BJ (cell line): ENCODE data around the gene TMEM116. TPM values are rescaled to one million over a fixed set of nuclear protein-coding genes. Genes with fewer than 3 reads are reported as not detected.

Source experiments
- CTCF ChIA-PET: fragments of 350-600 bp; formaldehyde crosslinking; extraction: SDS; loops from one replicate; lab custom pipeline; 2021; ENCODE audit warnings: antibody characterized with exemption, inconsistent platforms; lab: Yijun Ruan, JAX
- POLR2A ChIA-PET: fragments of 300-600 bp; sonication (Branson Sonifier 250); formaldehyde crosslinking; extraction: SDS; loops from one replicate; lab custom pipeline; 2021; ENCODE audit warnings: antibody characterized with exemption; lab: Charles Lee
- DNase-seq: peaks from one replicate; pipeline ENCODE4 v3.0.0-alpha.2; 2011; ENCODE audit warnings: low read depth
- H3K27me3 ChIP-seq: 2 replicates; pipeline ENCODE4 v1.6.0; 2011; ENCODE audit warnings: low read length; ENCODE audit not compliant: control insufficient read depth, insufficient read depth
- H3K36me3 ChIP-seq: 2 replicates; pipeline ENCODE4 v1.5.1; 2011; ENCODE audit warnings: low read length; ENCODE audit not compliant: control insufficient read depth, insufficient read depth
- H3K4me3 ChIP-seq: 2 replicates; pipeline ENCODE4 v1.5.1; 2011; ENCODE audit warnings: low read depth, mild to moderate bottlenecking, control low read depth, low read length
- polyA plus RNA-seq: library from polyadenylated mRNA; depleted of rRNA; stranded (reverse); fragments of >200 nt; gene quantifications from 2 replicates; pipeline ENCODE4 v1.2.3, GENCODE V29; 2011
- TF ChIP-seq, protein P1 (sequence below): IDR thresholded peaks from 2 replicates; pipeline ENCODE4 v1.5.1; 2011; ENCODE audit warnings: low read depth, mild to moderate bottlenecking, control low read depth, inconsistent platforms, low read length, moderate library complexity; ENCODE audit not compliant: insufficient read depth

TMEM116 gene
- polyA plus RNA-seq, 1 experiment = 16.6 TPM

GRCh38 chr12:111936869-111937268 lies 76.1 kb downstream of the TMEM116 start:
- no peak for DNase-seq
- TF ChIP-seq, protein P1, sequence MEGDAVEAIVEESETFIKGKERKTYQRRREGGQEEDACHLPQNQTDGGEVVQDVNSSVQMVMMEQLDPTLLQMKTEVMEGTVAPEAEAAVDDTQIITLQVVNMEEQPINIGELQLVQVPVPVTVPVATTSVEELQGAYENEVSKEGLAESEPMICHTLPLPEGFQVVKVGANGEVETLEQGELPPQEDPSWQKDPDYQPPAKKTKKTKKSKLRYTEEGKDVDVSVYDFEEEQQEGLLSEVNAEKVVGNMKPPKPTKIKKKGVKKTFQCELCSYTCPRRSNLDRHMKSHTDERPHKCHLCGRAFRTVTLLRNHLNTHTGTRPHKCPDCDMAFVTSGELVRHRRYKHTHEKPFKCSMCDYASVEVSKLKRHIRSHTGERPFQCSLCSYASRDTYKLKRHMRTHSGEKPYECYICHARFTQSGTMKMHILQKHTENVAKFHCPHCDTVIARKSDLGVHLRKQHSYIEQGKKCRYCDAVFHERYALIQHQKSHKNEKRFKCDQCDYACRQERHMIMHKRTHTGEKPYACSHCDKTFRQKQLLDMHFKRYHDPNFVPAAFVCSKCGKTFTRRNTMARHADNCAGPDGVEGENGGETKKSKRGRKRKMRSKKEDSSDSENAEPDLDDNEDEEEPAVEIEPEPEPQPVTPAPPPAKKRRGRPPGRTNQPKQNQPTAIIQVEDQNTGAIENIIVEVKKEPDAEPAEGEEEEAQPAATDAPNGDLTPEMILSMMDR = no peak
- ChIA-PET POLR2A (no interaction called here), CTCF (interaction anchor here (1.3 kb wide), 1 partner anchor 450 kb away, joined by 5 read pairs; no protein-coding TSS in a partner anchor)
- H3K36me3 ChIP-seq = no peaks in the 10 kb centered on the region; the same call in 1 of the 2 replicates
- H3K4me3 ChIP-seq = no peak overlapping the region
- H3K27me3 ChIP-seq = no peaks in the 10 kb centered on the region

GRCh38 chr12:111932241-111932640 lies 80.7 kb downstream of the TMEM116 start:
- ChIA-PET CTCF (interaction anchor here (1.3 kb wide), 1 partner anchor 12 kb away, joined by 3 read pairs; no protein-coding TSS in a partner anchor), POLR2A (no interaction called here)
- TF ChIP-seq, protein P1 = no peak
- Histone ChIP-seq H3K36me3 (no peaks in the 10 kb centered on the region; the same call in 1 of the 2 replicates), H3K4me3 (no peak overlapping the region), H3K27me3 (no peaks in the 10 kb centered on the region)
- no peak for DNase-seq

DNA sequence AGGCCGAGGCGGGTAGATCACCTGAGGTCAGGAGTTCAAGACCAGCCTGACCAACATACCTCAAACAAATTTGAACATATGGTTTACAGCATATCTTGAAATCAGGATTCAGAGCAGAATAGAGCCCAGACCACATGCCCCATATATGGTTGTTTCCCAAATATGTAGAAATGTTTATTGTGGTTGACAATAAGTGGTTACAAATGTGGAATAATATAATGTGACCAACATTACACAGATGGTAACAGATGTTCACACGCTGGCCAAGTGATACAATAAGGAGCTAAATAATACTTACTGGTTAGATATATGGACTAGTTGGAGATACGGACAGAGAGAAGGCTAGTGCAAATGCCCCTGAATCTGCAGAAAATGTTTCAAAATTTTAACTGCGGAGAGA lies 85.6 kb downstream of the TMEM116 start:
- ChIA-PET CTCF (no interaction called here), POLR2A (no interaction called here)
- DNase-seq = no peak
- no peaks in the 10 kb centered on the region for H3K27me3 ChIP-seq
- no peaks in the 10 kb centered on the region for H3K36me3 ChIP-seq
- no peak overlapping the region for H3K4me3 ChIP-seq
- TF ChIP-seq, protein P1 = no peak

- CTCF ChIA-PET = interaction anchor here (0.7 kb wide), 1 partner anchor 17 kb away, joined by 3 read pairs; no protein-coding TSS in a partner anchor
Measured at GRCh38 chr12:111926631-111927030, 86.3 kb downstream of the TMEM116 start.

GRCh38 chr12:111925171-111925570 lies 87.8 kb downstream of the TMEM116 start:
- POLR2A ChIA-PET = no interaction called here

More at GRCh38 chr12:111926631-111927030, 86.3 kb downstream of the TMEM116 start:
- Histone ChIP-seq H3K36me3 (no peaks in the 10 kb centered on the region), H3K27me3 (no peaks in the 10 kb centered on the region), H3K4me3 (no peak overlapping the region)
- TF ChIP-seq, protein P1 = no peak
- POLR2A ChIA-PET = no interaction called here
- DNase-seq = no peak

More at GRCh38 chr12:111925171-111925570, 87.8 kb downstream of the TMEM116 start:
- Histone ChIP-seq H3K27me3 (no peaks in the 10 kb centered on the region), H3K36me3 (no peaks in the 10 kb centered on the region), H3K4me3 (no peak overlapping the region)
- TF ChIP-seq, protein P1 = no peak
- CTCF ChIA-PET = no interaction called here
- no peak for DNase-seq
